GM12875 (cell line): ENCODE data around the gene GASK1A.
A peak's percentile ranks its signal among the peaks of the same experiment; 100 is the strongest.

Experiments used
- H3K4me3 ChIP-seq: one replicate; pipeline ENCODE4 v1.5.1; 2011; ENCODE audit warnings: low read depth, low read length, control low read depth
- CTCF ChIP-seq: IDR thresholded peaks from 2 replicates; pipeline ENCODE4 v1.5.1; 2011; ENCODE audit warnings: low read depth, mild to moderate bottlenecking, control low read depth, inconsistent platforms, low read length, moderate library complexity, borderline replicate concordance; ENCODE audit not compliant: insufficient read depth

The GASK1A gene

GRCh38 chr3:43102773-43103480 is 123.8 kb downstream of the GASK1A start:
- no peak overlapping the region for H3K4me3 ChIP-seq
- no peak for TF ChIP-seq CTCF

GRCh38 chr3:43104039-43104438 is 124.9 kb downstream of the GASK1A start:
- TF ChIP-seq CTCF = no peak
- no peak overlapping the region for H3K4me3 ChIP-seq

DNA sequence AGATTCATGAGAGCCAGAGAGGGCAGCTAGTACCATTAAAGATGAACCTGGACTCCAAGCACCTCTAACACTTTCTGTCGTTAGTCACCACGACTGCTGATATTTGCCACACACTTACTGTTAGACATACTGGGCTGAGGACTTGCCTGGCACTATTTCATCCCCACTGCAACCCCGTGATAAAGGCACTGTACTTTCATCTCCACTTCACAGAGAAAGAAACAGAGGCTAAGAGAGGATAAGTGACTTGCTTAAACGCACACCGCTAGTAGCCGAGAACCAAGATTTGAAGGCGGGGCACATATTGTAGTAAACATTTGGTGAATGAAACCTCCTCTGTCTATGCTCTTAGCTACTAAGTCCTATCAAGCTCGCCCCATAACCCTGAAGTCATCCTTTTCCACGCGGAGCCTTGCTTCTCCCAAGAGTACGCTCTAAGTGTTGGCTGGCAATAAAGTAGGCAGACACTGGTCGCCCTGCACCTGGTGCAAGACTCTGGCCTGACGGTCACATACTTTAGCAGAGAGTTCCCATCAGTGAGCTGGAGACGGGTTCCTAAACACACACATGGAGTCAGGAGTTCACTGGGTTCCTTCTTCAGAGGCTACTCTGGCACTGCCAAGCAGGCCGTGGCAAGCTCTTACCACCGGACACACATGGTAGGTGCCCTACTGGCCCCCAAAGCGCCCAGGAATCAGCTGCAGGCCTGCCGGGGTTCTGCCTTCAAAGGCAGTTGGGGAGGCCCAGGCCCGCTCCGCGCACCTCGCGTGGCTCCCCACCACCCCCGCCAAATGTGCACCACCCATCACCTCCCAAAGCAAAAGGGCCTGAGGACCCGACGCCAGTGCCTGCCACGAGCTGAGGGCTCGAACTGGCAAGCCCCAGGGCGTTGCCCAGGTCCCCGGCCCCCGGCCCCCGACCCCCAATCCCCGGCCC is 125.8 kb downstream of the GASK1A start:
- TF ChIP-seq CTCF = no peak
- no peak overlapping the region for H3K4me3 ChIP-seq

- TF ChIP-seq CTCF = no peak
- H3K4me3 ChIP-seq = peak within 1 kb of the TSS; percentile 35
These were observed 126.6 kb downstream of the GASK1A start, which contains the start of gene POMGNT2 for GRCh38 chr3:43105596-43106292. Gene POMGNT2, minus strand, starts transcription at chr3:43106079. Its CDS starts 24,648 bp downstream, at chr3:43081431.

- no peak overlapping the region for H3K4me3 ChIP-seq
These were observed 127.2 kb downstream of the GASK1A start for GRCh38 chr3:43106293-43106628.

More at GRCh38 chr3:43106293-43106628, 127.2 kb downstream of the GASK1A start:
- TF ChIP-seq CTCF = no peak
